Mononuclear cell (primary cell): ENCODE measurements around the gene PEX3. TPM values are rescaled to one million over a fixed set of nuclear protein-coding genes. Genes with fewer than 3 reads are reported as not detected.

Experiments used
- H3K27me3 ChIP-seq: 2 replicates; pipeline ENCODE4 v1.6.0; 2011; ENCODE audit warnings: low read length, control low read depth; ENCODE audit not compliant: insufficient read depth
- H3K4me1 ChIP-seq: 2 replicates; pipeline ENCODE4 v1.5.1; 2011; ENCODE audit warnings: mild to moderate bottlenecking, low read length, control low read depth; ENCODE audit not compliant: insufficient read depth
- H3K4me3 ChIP-seq: 2 replicates; pipeline ENCODE4 v1.5.1; 2011; ENCODE audit warnings: mild to moderate bottlenecking, low read length, moderate library complexity
- H3K9me3 ChIP-seq: 2 replicates; pipeline ENCODE4 v1.5.1; 2011; ENCODE audit warnings: low read depth, mild to moderate bottlenecking, control low read depth, low read length
- total RNA-seq: library from RNA; depleted of rRNA; stranded (reverse); fragments of >200 nt; gene quantifications from one replicate; pipeline ENCODE4 v1.2.3, GENCODE V29; 2012

The PEX3 gene
- total RNA-seq, 1 donor, result 10.5 TPM

- Histone ChIP-seq H3K9me3 (no peaks in the 10 kb centered on the region), H3K4me1 (peaks cover 38% of the 10 kb centered on the region), H3K4me3 (no peak overlapping the region), H3K27me3 (no peaks in the 10 kb centered on the region)
Observed at GRCh38 chr6:143535189-143535614, 84.6 kb downstream of the PEX3 start.

GRCh38 chr6:143536461-143536865, 85.9 kb downstream of the PEX3 start:
- no peaks in the 10 kb centered on the region for H3K27me3 ChIP-seq
- H3K4me1 ChIP-seq, result peaks cover 47% of the 10 kb centered on the region

GRCh38 chr6:143536866-143537691, 86.5 kb downstream of the PEX3 start:
- H3K27me3 ChIP-seq, result no peaks in the 10 kb centered on the region
- H3K4me1 ChIP-seq, result peaks cover 53% of the 10 kb centered on the region
- H3K9me3 ChIP-seq, result no peaks in the 10 kb centered on the region
- H3K4me3 ChIP-seq, result peak overlapping the region; percentile 44

More at GRCh38 chr6:143536461-143536865, 85.9 kb downstream of the PEX3 start:
- Histone ChIP-seq H3K9me3 (no peaks in the 10 kb centered on the region), H3K4me3 (peak overlapping the region; percentile 44)

GRCh38 chr6:143538374-143538773, 87.8 kb downstream of the PEX3 start:
- H3K27me3 ChIP-seq, result no peaks in the 10 kb centered on the region
- H3K9me3 ChIP-seq, result no peaks in the 10 kb centered on the region
- peaks cover 66% of the 10 kb centered on the region for H3K4me1 ChIP-seq
- H3K4me3 ChIP-seq, result no peak overlapping the region

GRCh38 chr6:143539106-143539505, 88.5 kb downstream of the PEX3 start:
- Histone ChIP-seq H3K27me3 (no peaks in the 10 kb centered on the region), H3K4me3 (no peak overlapping the region), H3K9me3 (no peaks in the 10 kb centered on the region), H3K4me1 (peaks cover 73% of the 10 kb centered on the region)

GRCh38 chr6:143539734-143540133, 89.1 kb downstream of the PEX3 start:
- no peak overlapping the region for H3K4me3 ChIP-seq
- no peaks in the 10 kb centered on the region for H3K27me3 ChIP-seq
- H3K9me3 ChIP-seq, result no peaks in the 10 kb centered on the region
- H3K4me1 ChIP-seq, result peaks cover 78% of the 10 kb centered on the region

- H3K4me3 ChIP-seq, result no peak overlapping the region
- no peaks in the 10 kb centered on the region for H3K9me3 ChIP-seq
- H3K4me1 ChIP-seq, result peaks cover 79% of the 10 kb centered on the region
- no peaks in the 10 kb centered on the region for H3K27me3 ChIP-seq
Observed at GRCh38 chr6:143540192-143540591, 89.6 kb downstream of the PEX3 start.

Other genes with a start within 250 kb of the PEX3 start
- gene ADAT2, start 110 bp upstream of the PEX3 start, total RNA-seq, result 8.1 TPM
- 20.3 TPM for gene FUCA2, start 60.9 kb downstream of the PEX3 start, total RNA-seq
- gene PHACTR2, start 227.2 kb downstream of the PEX3 start, total RNA-seq, result 30.0 TPM